SU-DHL-6 (cell line): ENCODE results near the gene PEX6.
"Not testable (repeated sequence)": the region's sequence is repeated elsewhere in the genome, so short reads cannot be mapped to it uniquely, and the experiment has no call there.

Experiments
- EZH2phosphoT487 ChIP-seq: fragments of 200-600 bp; sonication (generic), shearing (Covaris generic); conservative IDR thresholded peaks from 2 replicates; pipeline ENCODE4 v1.6.1; 2018; ENCODE audit warnings: mild to moderate bottlenecking, antibody characterized with exemption, low read length, moderate library complexity, mixed read lengths
- TF ChIP-seq, protein P1 (sequence below): fragments of 200-600 bp; sonication (generic); IDR thresholded peaks from one replicate; pipeline ENCODE4 v1.5.1; 2017; ENCODE audit warnings: antibody characterized with exemption, mild to moderate bottlenecking, low read length, moderate library complexity; ENCODE audit not compliant: insufficient read depth, poor library complexity, severe bottlenecking

DNA sequence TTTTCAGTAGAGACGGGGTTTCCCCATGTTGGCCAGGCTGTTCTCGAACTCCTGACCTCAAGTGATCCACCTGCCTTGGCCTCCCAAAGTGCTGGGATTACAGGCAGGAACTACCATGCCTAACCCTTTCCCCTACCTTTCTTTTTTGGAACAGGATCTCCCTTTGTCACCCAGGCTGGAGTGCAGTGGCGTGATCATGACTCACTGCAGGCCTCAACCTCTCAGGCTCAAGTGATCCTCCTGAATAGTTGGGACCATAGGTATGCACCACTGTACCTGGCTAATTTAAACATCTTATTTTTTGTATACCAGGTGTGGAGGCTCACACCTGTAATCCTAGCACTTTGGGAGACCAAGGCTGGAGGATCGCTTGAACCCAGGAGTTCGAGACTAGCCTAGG is 37.6 kb downstream of the PEX6 start:
- TF ChIP-seq, protein P1, sequence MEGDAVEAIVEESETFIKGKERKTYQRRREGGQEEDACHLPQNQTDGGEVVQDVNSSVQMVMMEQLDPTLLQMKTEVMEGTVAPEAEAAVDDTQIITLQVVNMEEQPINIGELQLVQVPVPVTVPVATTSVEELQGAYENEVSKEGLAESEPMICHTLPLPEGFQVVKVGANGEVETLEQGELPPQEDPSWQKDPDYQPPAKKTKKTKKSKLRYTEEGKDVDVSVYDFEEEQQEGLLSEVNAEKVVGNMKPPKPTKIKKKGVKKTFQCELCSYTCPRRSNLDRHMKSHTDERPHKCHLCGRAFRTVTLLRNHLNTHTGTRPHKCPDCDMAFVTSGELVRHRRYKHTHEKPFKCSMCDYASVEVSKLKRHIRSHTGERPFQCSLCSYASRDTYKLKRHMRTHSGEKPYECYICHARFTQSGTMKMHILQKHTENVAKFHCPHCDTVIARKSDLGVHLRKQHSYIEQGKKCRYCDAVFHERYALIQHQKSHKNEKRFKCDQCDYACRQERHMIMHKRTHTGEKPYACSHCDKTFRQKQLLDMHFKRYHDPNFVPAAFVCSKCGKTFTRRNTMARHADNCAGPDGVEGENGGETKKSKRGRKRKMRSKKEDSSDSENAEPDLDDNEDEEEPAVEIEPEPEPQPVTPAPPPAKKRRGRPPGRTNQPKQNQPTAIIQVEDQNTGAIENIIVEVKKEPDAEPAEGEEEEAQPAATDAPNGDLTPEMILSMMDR, result not testable (repeated sequence)
- not testable (repeated sequence) for TF ChIP-seq EZH2phosphoT487
